ENCODE measurements around the gene HLCS.

GRCh38 chr21:36861595-36862323 is 104.7 kb downstream of the HLCS start:
- TF ChIP-seq CTCF (IDR thresholded peaks at IDR 0.05) (no peak), POLR2A (IDR thresholded peaks at IDR 0.05) (no peak)

Data from right lobe of liver (tissue), 4 donors.